SK-N-MC (cell line): ENCODE measurements around the gene OR4D10.

Experiments used
- EZH2 ChIP-seq: fragments of 200-600 bp; sonication (generic); IDR thresholded peaks from one replicate; pipeline ENCODE4 v1.6.1; 2017; ENCODE audit warnings: antibody characterized with exemption
- FOXP2 ChIP-seq: optimal IDR thresholded peaks from 2 replicates; pipeline ENCODE3; 2011; ENCODE audit warnings: mild to moderate bottlenecking, moderate library complexity; ENCODE audit not compliant: insufficient read depth; ENCODE audit errors: extremely low read length, control extremely low read depth
- POLR2AphosphoS5 ChIP-seq: IDR thresholded peaks from 2 replicates; pipeline ENCODE4 v1.6.1; 2012; ENCODE audit warnings: mild to moderate bottlenecking, low read depth, low read length, borderline replicate concordance

GRCh38 chr11:59473015-59473414 lies at the start of gene OR4D10:
- TF ChIP-seq POLR2AphosphoS5 (no peak), EZH2 (no peak), FOXP2 (no peak)
